Breast epithelium (tissue), 4 donors: ENCODE data around the gene GANC. TPM values are rescaled to one million over a fixed set of nuclear protein-coding genes. Genes with fewer than 3 reads are reported as not detected.
"Not testable (repeated sequence)": the region's sequence is repeated elsewhere in the genome, so short reads cannot be mapped to it uniquely, and the experiment has no call there.

ENCODE experiments used
- DNase-seq, 2 donors: peaks; one replicate each; pipeline ENCODE4 v3.0.0-alpha.2; 2019; ENCODE audit warnings: low spot score in 2 of 2
- H3K27ac ChIP-seq, 2 donors: fragments of 200-600 bp; sonication (generic) in 1 of 2; one replicate each; pipeline ENCODE4 v1.5.1; 2016 to 2019; ENCODE audit warnings: mild to moderate bottlenecking in 1 of 2
- H3K27me3 ChIP-seq, 2 donors: fragments of 200-600 bp; sonication (generic) in 1 of 2; one replicate each; pipeline versions ENCODE4 v1.5.1 to v1.6.0; 2017 to 2019; ENCODE audit warnings: control low read depth in 1 of 2, mild to moderate bottlenecking in 1 of 2
- H3K36me3 ChIP-seq: fragments of 200-600 bp; one replicate; pipeline ENCODE4 v1.5.1; 2019
- H3K4me1 ChIP-seq, 2 donors: fragments of 200-600 bp; sonication (generic); one replicate each; pipeline ENCODE4 v1.5.1; 2016 to 2019; ENCODE audit warnings: control low read depth in 1 of 2
- H3K4me3 ChIP-seq, 3 donors: fragments of 200-600 bp; sonication (generic); 1 replicate in 2 of 3; 2 replicates in 1 of 3; pipeline ENCODE4 v1.5.1; 2016 to 2019; ENCODE audit warnings: mild to moderate bottlenecking in 3 of 3, moderate library complexity in 2 of 3
- H3K9me3 ChIP-seq, 2 donors: fragments of 200-600 bp; sonication (generic) in 1 of 2; one replicate each; pipeline ENCODE4 v1.5.1; 2016 to 2019; ENCODE audit warnings: control low read depth in 1 of 2
- CTCF ChIP-seq, 3 donors: fragments of 450-650 bp; IDR thresholded peaks; one replicate each; pipeline ENCODE4 v1.5.1; 2016 to 2017; ENCODE audit warnings: antibody characterized with exemption in 3 of 3, mild to moderate bottlenecking in 3 of 3, moderate library complexity in 3 of 3
- POLR2A ChIP-seq: fragments of 450-650 bp; IDR thresholded peaks from one replicate; pipeline ENCODE4 v1.6.1; 2016; ENCODE audit warnings: antibody characterized with exemption, mild to moderate bottlenecking, moderate library complexity
- POLR2AphosphoS5 ChIP-seq, 3 donors: sonication (generic); formaldehyde crosslinking; IDR thresholded peaks; one replicate each; pipeline ENCODE4 v1.6.1; 2017; ENCODE audit warnings: antibody characterized with exemption in 3 of 3
- intact Hi-C: fragments of 100-400 bp; cut with DNase I; formaldehyde crosslinking; loops from one replicate; pipeline ENCODE4 v1.15.1; 2023; ENCODE audit warnings: low total_unique reads
- total RNA-seq, 3 donors: library from RNA; depleted of rRNA; stranded (reverse); fragments of >200 nt; gene quantifications; one replicate each; pipeline ENCODE4 v1.1.0, GENCODE V29; 2016

The GANC gene
- total RNA-seq, 3 donors from 2014 or later, result 30.2 to 35.5 (median 34.5) TPM

- Histone ChIP-seq H3K4me1 (no peaks in the 10 kb centered on the region), H3K4me3 (no peak overlapping the region), H3K27ac (no peak overlapping the region), H3K9me3 (no peaks in the 10 kb centered on the region), H3K36me3 (no peaks in the 10 kb centered on the region), H3K27me3 (no peaks in the 10 kb centered on the region)
- TF ChIP-seq POLR2A (no peak), CTCF (IDR thresholded peaks at IDR 0.05) (no peak), POLR2AphosphoS5 (IDR thresholded peaks at IDR 0.05) (no peak)
- intact Hi-C loops, result loop anchor here (2.0 kb wide), 1 partner anchor 43 kb away; no protein-coding TSS in a partner anchor
- DNase-seq, result no peak
Observed at GRCh38 chr15:42287931-42288330, 14.9 kb downstream of the GANC start.

GRCh38 chr15:42289166-42289565, 16.2 kb downstream of the GANC start:
- H3K9me3 ChIP-seq, result no peaks in the 10 kb centered on the region
- no peak overlapping the region for H3K4me3 ChIP-seq
- intact Hi-C loops, result loop anchor here (2.0 kb wide), 1 partner anchor 44 kb away; no protein-coding TSS in a partner anchor
- no peak for TF ChIP-seq CTCF (IDR thresholded peaks at IDR 0.05)
- TF ChIP-seq POLR2AphosphoS5 (IDR thresholded peaks at IDR 0.05), result no peak
- no peak for TF ChIP-seq POLR2A
- H3K36me3 ChIP-seq, result no peaks in the 10 kb centered on the region
- H3K4me1 ChIP-seq, result no peaks in the 10 kb centered on the region
- no peak for DNase-seq
- H3K27ac ChIP-seq, result no peak overlapping the region
- no peaks in the 10 kb centered on the region for H3K27me3 ChIP-seq

GRCh38 chr15:42301004-42301403, 28.0 kb downstream of the GANC start:
- intact Hi-C loops, H3K27ac ChIP-seq, H3K36me3 ChIP-seq, H3K4me1 ChIP-seq, H3K27me3 ChIP-seq, H3K4me3 ChIP-seq, DNase-seq, H3K9me3 ChIP-seq: not testable (repeated sequence)

- Histone ChIP-seq H3K27me3 (no peaks in the 10 kb centered on the region), H3K27ac (no peak overlapping the region), H3K4me3 (no peak overlapping the region), H3K9me3 (no peaks in the 10 kb centered on the region), H3K4me1 (no peaks in the 10 kb centered on the region), H3K36me3 (no peaks in the 10 kb centered on the region)
- intact Hi-C loops, result no loop called here
- TF ChIP-seq POLR2A (no peak), CTCF (IDR thresholded peaks at IDR 0.05) (no peak), POLR2AphosphoS5 (IDR thresholded peaks at IDR 0.05) (no peak)
- no peak for DNase-seq
Observed at GRCh38 chr15:42306681-42307080, 33.7 kb downstream of the GANC start.

GRCh38 chr15:42313463-42313862, 40.5 kb downstream of the GANC start:
- intact Hi-C loops, result loop anchor here (10.0 kb wide), 1 partner anchor 1151 kb away; no protein-coding TSS in a partner anchor
- H3K36me3 ChIP-seq, result no peaks in the 10 kb centered on the region
- no peak overlapping the region for H3K27ac ChIP-seq
- no peak for DNase-seq
- no peaks in the 10 kb centered on the region for H3K9me3 ChIP-seq
- H3K4me1 ChIP-seq, result no peaks in the 10 kb centered on the region
- no peaks in the 10 kb centered on the region for H3K27me3 ChIP-seq
- TF ChIP-seq CTCF (IDR thresholded peaks at IDR 0.05) (no peak), POLR2AphosphoS5 (IDR thresholded peaks at IDR 0.05) (no peak), POLR2A (no peak)
- H3K4me3 ChIP-seq, result no peak overlapping the region

GRCh38 chr15:42314818-42315217, 41.8 kb downstream of the GANC start:
- H3K4me3 ChIP-seq, result no peak overlapping the region
- H3K9me3 ChIP-seq, result no peaks in the 10 kb centered on the region
- no peak for TF ChIP-seq POLR2AphosphoS5 (IDR thresholded peaks at IDR 0.05)
- no peak for TF ChIP-seq POLR2A
- TF ChIP-seq CTCF (IDR thresholded peaks at IDR 0.05), result no peak
- intact Hi-C loops, result loop anchor here (10.0 kb wide), 1 partner anchor 1150 kb away; no protein-coding TSS in a partner anchor
- no peaks in the 10 kb centered on the region for H3K27me3 ChIP-seq
- H3K27ac ChIP-seq, result no peak overlapping the region
- H3K36me3 ChIP-seq, result no peaks in the 10 kb centered on the region
- H3K4me1 ChIP-seq, result no peaks in the 10 kb centered on the region
- no peak for DNase-seq
